Measurements from ENCODE around the gene MESD.
A peak's percentile ranks its signal among the peaks of the same experiment; 100 is the strongest.

The MESD gene

GRCh38 chr15:81014446-81015093 lies 25.0 kb upstream of the MESD start:
- no peak for DNase-seq

DNA sequence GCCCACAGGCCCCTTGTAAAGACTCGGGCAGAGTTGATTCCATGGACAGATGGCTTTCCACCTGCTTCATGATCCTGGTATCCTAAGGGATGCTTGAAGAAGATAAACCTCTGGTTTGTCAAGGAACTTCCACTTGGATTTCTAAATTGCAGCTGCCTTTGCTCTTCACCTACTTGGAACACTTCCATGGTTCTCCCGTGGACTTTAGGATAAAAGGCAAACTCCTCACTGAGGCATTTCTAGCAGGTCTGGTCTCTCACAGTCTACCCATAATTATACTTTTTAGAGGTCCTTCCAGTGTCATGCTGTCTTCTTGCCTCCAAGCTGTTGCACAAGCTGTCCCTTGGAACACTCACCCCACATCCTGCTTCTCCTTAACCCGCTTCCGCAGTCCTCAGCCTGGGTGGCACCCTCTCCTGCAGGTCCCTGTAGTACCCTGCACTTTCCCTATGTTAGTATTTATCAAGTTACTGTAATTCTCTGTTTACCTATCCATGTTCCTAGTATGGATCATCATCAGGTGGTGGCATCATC lies 23.8 kb upstream of the MESD start:
- DNase-seq = no peak

DNA sequence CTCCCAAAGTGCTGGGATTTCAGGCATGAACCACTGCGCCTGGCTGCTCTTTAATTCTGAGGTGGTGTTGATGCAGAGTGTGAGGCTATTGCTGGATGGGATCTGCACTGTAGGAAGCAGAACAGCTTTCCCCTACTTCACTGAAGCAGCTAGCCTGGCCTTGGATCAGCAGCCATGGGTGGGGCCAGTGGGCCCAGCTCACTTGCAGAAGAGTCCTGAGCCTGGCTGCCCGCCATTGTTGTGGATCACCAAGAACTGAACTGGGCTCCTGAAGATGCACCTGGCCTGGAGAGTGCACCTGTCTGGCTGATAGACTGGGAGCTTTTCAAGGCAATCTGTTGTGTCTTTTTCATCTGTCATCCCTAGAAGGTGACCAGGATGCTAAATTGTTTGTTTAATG lies 23.0 kb upstream of the MESD start:
- no peak for DNase-seq

DNA sequence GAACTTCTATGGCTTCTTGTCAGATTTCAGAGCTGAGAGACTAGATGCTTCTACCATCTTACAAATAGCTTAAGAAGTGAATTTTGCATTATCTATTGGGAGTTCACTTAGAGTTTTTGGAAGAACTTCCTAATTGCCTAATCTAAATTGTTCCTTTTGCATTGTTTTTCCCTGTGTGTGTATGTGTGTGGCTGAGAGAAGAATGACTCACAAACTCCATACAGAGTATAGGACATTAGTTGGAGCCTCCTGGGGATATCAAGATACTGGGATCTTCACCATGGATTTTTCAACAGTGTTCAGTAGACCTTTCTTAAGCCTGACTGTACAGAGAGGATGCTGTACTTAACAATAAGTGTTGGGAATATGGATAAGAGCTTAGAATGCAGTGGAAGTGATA lies 22.0 kb upstream of the MESD start:
- no peak for DNase-seq

- no peak for DNase-seq
Measured at GRCh38 chr15:81010086-81010485, 20.5 kb upstream of the MESD start.

DNA sequence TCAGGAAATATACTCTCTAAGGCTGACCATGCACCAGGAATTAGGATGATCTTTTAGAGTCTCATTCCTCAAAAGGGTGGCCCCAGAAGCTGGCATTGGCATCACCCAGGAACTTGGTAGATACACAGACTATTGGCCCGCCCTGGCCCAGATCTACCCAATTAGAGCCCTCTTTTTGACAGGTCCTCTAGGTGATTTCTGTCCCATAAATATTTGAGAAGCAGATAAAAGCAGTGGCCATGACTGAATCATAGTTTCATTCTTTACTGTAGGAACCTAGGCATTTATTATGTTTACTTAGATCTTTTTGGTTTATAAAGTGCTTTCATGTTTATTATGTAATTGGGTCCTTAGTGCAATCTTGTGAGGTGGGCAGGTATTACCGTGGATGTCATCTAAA lies 18.7 kb upstream of the MESD start:
- no peak for DNase-seq

DNA sequence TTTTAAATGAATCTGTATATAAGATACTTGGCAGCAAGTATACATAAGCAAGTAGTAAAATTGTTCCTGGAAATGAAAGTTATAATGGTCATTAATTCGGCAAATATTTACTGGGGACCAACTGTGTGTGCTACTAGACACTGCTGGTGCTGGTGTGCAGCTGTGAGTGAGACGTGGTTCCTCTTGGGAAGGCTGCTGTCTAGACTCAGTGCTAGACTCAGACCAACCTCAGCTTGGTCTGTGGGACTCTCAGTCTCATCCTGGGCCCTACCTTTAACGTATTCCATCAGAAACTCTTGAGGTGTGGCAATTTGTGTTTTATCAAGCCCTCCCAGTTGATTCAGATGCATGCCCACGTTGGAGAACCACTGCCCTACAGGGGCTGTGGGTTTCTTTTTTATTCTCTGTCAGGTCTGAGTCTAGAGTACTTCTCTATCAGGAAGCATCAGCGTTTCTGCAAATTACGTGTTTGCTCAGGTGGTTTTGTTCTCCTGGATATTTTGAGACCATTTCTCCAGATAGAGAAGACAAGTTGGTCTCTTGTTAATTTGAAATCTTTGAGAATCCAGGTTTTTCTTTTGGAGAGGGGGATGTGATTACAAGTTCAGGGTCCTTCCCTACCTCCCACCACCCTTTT lies 17.9 kb upstream of the MESD start:
- DNase-seq = no peak

GRCh38 chr15:81006124-81006523 lies 16.5 kb upstream of the MESD start:
- no peak for DNase-seq

DNA sequence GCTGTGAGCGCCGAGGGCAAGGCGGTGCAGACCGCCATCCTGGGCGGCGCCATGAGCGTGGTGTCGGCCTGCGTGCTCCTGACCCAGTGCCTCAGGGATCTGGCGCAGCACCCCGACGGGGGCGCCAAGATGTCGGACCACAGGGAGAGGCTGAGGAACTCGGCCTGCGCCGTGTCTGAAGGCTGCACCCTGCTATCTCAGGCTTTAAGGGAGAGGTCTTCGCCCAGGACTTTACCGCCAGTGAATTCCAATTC lies 13.4 kb upstream of the MESD start:
- DNase-seq = no peak

DNA sequence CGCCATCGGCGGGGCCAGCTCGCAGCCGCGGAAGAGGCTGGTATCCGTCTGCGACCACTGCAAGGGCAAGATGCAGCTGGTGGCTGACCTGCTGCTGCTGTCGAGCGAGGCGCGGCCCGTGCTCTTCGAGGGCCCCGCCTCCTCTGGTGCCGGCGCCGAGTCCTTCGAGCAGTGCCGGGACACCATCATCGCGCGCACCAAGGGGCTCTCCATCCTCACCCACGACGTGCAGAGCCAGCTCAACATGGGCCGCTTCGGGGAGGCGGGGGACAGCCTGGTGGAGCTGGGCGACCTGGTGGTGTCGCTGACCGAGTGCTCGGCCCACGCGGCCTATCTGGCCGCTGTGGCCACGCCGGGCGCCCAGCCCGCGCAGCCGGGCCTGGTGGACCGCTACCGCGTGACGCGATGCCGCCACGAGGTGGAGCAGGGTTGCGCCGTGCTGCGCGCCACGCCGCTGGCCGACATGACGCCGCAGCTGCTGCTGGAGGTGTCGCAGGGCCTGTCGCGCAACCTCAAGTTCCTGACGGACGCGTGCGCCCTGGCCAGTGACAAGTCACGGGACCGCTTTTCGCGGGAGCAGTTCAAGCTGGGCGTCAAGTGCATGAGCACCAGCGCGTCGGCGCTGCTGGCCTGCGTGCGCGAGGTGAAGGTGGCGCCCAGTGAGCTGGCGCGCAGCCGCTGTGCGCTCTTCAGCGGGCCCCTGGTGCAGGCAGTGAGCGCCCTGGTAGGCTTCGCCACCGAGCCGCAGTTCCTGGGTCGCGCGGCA lies 12.9 kb upstream of the MESD start:
- no peak for DNase-seq

DNA sequence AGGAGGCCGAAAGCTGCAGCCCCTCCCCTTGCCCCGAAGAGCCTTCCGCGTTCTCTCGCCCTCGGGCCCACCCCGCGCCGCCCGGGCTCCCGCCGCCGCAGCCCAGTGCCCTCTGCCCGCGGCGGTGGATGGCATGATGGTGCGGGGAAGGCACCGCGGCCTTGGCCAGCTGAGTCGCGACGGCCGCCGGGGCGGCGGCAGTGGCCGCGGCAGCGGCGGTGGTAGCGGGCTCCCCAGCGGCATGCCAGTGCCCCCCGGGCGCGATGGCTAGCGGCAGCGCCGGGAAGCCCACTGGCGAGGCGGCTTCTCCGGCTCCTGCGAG lies 12.4 kb upstream of the MESD start:
- no peak for DNase-seq

- DNase-seq = peak; percentile 66
Measured at GRCh38 chr15:81001152-81002008, 11.8 kb upstream of the MESD start.

DNA sequence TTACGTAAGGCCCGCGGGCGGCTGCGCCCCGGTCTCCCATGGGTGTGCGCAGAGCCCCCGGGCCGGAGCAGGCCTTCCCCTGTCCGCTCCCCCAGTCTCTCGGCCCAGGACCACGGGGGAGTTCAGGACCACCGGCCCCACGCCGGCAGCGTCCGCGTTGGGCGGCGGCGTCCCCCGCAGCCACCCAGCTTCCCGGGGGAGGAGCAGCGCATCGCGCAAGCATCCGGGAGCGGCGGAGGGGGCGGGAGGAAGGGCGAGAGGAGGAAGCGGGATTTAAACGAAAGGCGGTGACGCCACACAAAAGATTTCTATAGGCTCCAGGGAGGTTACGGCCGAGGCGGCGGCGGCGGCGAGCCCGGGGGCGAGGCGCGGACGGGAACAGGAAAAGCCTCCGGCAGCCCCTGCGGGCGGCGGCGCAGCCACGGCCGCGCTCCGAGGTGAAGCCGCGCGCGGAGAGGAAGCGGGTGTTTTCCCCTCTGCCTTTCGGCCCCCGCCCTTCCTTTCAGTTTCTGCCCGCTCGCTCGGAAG lies 11.1 kb upstream of the MESD start, which contains the start of gene TLNRD1:
TSS of gene TLNRD1 (plus strand) at position 300 of the 528 bp plus-strand sequence. CDS start 1,349 bp downstream, outside the sequence.
- peak; percentile 85 for DNase-seq

- no peak for DNase-seq
Measured at GRCh38 chr15:81000144-81000623, 10.6 kb upstream of the MESD start.

- DNase-seq = peak; percentile 39
Measured at GRCh38 chr15:80999623-81000036, 10.0 kb upstream of the MESD start.

DNA sequence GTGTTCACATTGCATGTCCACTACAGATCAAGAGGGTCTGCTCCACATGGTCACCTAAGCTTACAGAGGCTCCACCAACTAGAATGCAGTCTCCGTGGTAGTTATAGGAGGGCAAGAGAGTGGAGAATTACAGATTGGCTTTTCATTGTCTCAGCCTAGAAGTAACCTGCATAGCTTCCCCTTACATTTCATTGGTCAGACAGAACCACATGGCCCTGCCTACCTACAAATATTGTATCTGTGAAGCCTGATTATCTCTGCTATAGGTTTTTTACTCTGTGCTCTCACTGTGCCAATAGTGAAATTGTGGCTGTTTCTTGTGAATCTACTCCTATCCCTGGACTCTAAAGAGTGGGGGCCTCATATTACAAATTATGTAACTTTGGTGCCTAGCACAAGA lies 8.6 kb upstream of the MESD start:
- DNase-seq = no peak

DNA sequence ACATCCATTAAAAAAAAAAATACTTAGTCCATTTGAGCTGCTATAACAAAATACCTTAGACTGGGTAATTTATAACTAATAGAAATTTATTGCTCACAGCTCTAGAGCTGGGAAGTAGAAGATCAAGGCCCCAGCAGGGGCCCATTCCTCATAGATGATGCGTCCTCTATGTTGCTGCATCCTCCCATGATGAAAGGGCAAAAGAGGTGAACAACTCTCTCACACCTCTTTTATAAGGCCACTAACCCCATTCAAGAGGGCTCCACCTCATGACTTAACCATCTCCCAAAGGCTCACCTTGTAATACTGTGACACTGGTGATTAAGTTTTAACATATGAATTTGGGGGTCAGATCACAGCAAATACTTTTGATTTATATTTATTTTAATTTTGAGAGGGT lies 8.1 kb upstream of the MESD start:
- no peak for DNase-seq

- no peak for DNase-seq
Measured at GRCh38 chr15:80996247-80996646, 6.6 kb upstream of the MESD start.

DNA sequence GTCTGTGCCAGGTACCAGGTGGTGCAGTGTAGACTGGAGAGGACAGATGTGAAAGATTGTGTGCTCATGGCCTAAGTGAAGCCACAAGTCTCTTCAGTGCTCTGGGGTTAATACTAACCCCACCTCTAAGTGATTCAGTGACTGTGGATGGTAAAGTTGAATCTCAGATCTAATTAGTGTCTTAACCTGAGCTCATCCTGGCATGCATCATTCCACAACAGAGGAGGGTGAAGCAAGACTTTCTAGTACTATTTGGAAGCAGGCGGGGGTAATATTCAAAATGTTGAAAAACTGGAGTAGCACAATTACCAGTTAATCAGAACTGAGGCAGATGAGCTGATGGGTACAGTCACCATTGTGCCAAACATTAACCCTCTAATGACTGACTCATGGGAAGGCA lies 2.8 kb upstream of the MESD start:
- no peak for DNase-seq

DNA sequence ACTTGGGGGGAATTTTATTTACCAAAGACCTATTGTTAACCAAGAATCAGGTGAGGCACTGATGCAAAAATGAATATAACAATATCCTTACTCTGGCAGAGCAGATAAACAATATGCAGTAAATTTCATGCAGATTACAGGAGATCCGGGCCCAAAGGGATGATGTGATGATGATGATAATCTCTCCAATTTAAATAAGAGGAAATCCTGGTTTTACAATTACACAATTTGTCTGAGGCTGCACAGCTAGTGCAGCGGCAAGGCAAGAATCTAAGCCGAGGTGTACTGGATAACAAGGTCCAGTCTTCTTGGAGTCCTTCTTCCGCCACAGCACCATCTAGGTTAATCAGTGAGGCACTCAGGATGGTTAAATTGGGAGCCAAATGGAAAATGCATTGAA lies 2.4 kb upstream of the MESD start:
- DNase-seq = no peak

- no peak for DNase-seq
Measured at GRCh38 chr15:80991421-80991820, 1.8 kb upstream of the MESD start.

GRCh38 chr15:80990955-80991354 lies 1.3 kb upstream of the MESD start:
- DNase-seq = no peak

DNA sequence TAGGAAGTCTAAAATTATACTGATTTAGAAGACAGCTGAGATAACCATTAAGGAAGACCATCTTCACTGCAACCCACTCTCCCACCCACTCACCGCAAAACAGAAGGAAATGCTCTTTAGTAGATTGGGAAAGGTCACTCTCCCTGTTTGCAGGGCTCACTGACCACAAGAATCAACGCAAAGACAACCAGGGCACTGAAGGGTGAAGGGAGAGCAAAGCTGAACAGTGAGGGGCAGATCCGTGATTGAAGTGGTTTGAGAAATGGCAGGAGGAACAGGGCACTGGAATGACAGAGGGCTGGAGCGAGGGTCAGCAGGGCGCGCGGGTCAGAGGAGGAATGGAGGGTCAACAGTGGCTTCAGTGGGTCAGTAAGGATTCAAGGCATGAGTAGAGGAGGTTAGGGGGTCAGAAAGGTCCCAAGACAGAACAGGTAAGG lies 520 bp downstream of the MESD start:
- no peak for DNase-seq
